ENCODE measurements around the gene FLNB.
A peak's percentile ranks its signal among the peaks of the same experiment; 100 is the strongest.

Gene FLNB

GRCh38 chr3:58130591-58130990, 122.4 kb downstream of the FLNB start:
- no peaks in the 10 kb centered on the region for H3K4me1 ChIP-seq (ENCODE audit: control insufficient read depth in 2 of 2, insufficient read depth in 1 of 2, low read depth in 1 of 2, low read length in 2 of 2)
- no peak overlapping the region for H3K18ac ChIP-seq (ENCODE audit: low read length)
- no peak overlapping the region for H4K91ac ChIP-seq (ENCODE audit: low read depth, low read length, poor library complexity)
- H2BK12ac ChIP-seq (ENCODE audit: low read length) = no peak overlapping the region
- no peaks in the 10 kb centered on the region for H3K27me3 ChIP-seq (ENCODE audit: control insufficient read depth in 3 of 3, insufficient read depth in 3 of 3, low read depth in 1 of 3, low read length in 3 of 3)
- no peak for DNase-seq (ENCODE audit: low spot score)
- H3K9me3 ChIP-seq (replicated peaks in 1 of 2; ENCODE audit: control insufficient read depth in 2 of 2, insufficient read depth in 1 of 2, low read depth in 1 of 2, low read length in 2 of 2) = peaks cover 0 to 6% of the 10 kb centered on the region in 2 donors
- no peak overlapping the region for H3K4me3 ChIP-seq (ENCODE audit: low read length in 2 of 2)
- WGBS, 2 donors (ENCODE audit: extremely low coverage in 2 of 2, insufficient read length in 2 of 2, insufficient replicate concordance in 1 of 2) = no CpG with 5 or more reads among the region's 11 CpGs
- H2BK5ac ChIP-seq (ENCODE audit: low read length) = no peak overlapping the region
- no peak overlapping the region for H2BK15ac ChIP-seq (ENCODE audit: low read length)
- H3K4ac ChIP-seq (ENCODE audit: low read length) = no peak overlapping the region
- H3K27ac ChIP-seq (replicated peaks; ENCODE audit: low read length) = no peak overlapping the region
- no peak overlapping the region for H2BK120ac ChIP-seq (ENCODE audit: low read depth, low read length)
- no peak overlapping the region for H3K23ac ChIP-seq (ENCODE audit: low read depth, low read length, poor library complexity)
- H3K36me3 ChIP-seq (replicated peaks in 1 of 2; ENCODE audit: control insufficient read depth in 2 of 2, insufficient read depth in 2 of 2, low read length in 2 of 2) = peaks cover 23 to 50% of the 10 kb centered on the region in 2 donors
- H3K9ac ChIP-seq (ENCODE audit: low read depth, low read length, poor library complexity) = no peak overlapping the region
- no peak overlapping the region for H2AFZ ChIP-seq (ENCODE audit: low read length)
- H4K8ac ChIP-seq (ENCODE audit: low read depth, low read length) = no peak overlapping the region
- H2AK5ac ChIP-seq (ENCODE audit: low read depth, low read length) = no peak overlapping the region
- no peak overlapping the region for H3K14ac ChIP-seq (ENCODE audit: low read length)
- no peaks in the 10 kb centered on the region for H3K79me1 ChIP-seq (ENCODE audit: low read depth, low read length)
- no peak overlapping the region for H3K4me2 ChIP-seq (ENCODE audit: insufficient read depth, low read length, poor library complexity, severe bottlenecking)

GRCh38 chr3:58131101-58131825, 123.0 kb downstream of the FLNB start:
- Histone ChIP-seq H4K8ac (ENCODE audit: low read depth, low read length) (no peak overlapping the region), H3K9me3 (replicated peaks in 1 of 2; ENCODE audit: control insufficient read depth in 2 of 2, insufficient read depth in 1 of 2, low read depth in 1 of 2, low read length in 2 of 2) (peaks cover 0 to 3% of the 10 kb centered on the region in 2 donors), H3K4me3 (ENCODE audit: low read length in 2 of 2) (no peak overlapping the region), H3K4ac (ENCODE audit: low read length) (no peak overlapping the region), H3K4me1 (ENCODE audit: control insufficient read depth in 2 of 2, insufficient read depth in 1 of 2, low read depth in 1 of 2, low read length in 2 of 2) (no peaks in the 10 kb centered on the region), H4K91ac (ENCODE audit: low read depth, low read length, poor library complexity) (no peak overlapping the region), H3K79me1 (ENCODE audit: low read depth, low read length) (no peaks in the 10 kb centered on the region), H2AFZ (ENCODE audit: low read length) (no peak overlapping the region), H2BK15ac (ENCODE audit: low read length) (no peak overlapping the region), H3K27me3 (ENCODE audit: control insufficient read depth in 3 of 3, insufficient read depth in 3 of 3, low read depth in 1 of 3, low read length in 3 of 3) (no peaks in the 10 kb centered on the region), H2AK5ac (ENCODE audit: low read depth, low read length) (no peak overlapping the region), H3K23ac (ENCODE audit: low read depth, low read length, poor library complexity) (no peak overlapping the region), H2BK5ac (ENCODE audit: low read length) (no peak overlapping the region), H2BK120ac (ENCODE audit: low read depth, low read length) (no peak overlapping the region), H3K18ac (ENCODE audit: low read length) (no peak overlapping the region), H3K4me2 (ENCODE audit: insufficient read depth, low read length, poor library complexity, severe bottlenecking) (no peak overlapping the region), H3K9ac (ENCODE audit: low read depth, low read length, poor library complexity) (no peak overlapping the region), H3K36me3 (replicated peaks in 1 of 2; ENCODE audit: control insufficient read depth in 2 of 2, insufficient read depth in 2 of 2, low read length in 2 of 2) (peaks cover 23 to 50% of the 10 kb centered on the region in 2 donors), H3K14ac (ENCODE audit: low read length) (no peak overlapping the region), H3K27ac (replicated peaks; ENCODE audit: low read length) (no peak overlapping the region), H2BK12ac (ENCODE audit: low read length) (no peak overlapping the region)
- no peak for DNase-seq (ENCODE audit: low spot score)
- WGBS, 2 donors (ENCODE audit: extremely low coverage in 2 of 2, insufficient read length in 2 of 2, insufficient replicate concordance in 1 of 2) = no CpG with 5 or more reads among the region's 6 CpGs

GRCh38 chr3:58132850-58133249, 124.6 kb downstream of the FLNB start:
- H3K4me3 ChIP-seq (ENCODE audit: low read length in 2 of 2) = peak overlapping the region in 1 of 2 donors; percentile 29
- no peak overlapping the region for H4K8ac ChIP-seq (ENCODE audit: low read depth, low read length)
- H2BK12ac ChIP-seq (ENCODE audit: low read length) = no peak overlapping the region
- H2BK15ac ChIP-seq (ENCODE audit: low read length) = no peak overlapping the region
- WGBS, 2 donors (ENCODE audit: extremely low coverage in 2 of 2, insufficient read length in 2 of 2, insufficient replicate concordance in 1 of 2) = 100% methylated on average over 1 of the region's 4 CpGs; no CpG with 5 or more reads in 1 of the 2 donors
- H2BK120ac ChIP-seq (ENCODE audit: low read depth, low read length) = no peak overlapping the region
- peaks cover 23 to 57% of the 10 kb centered on the region in 2 donors for H3K36me3 ChIP-seq (replicated peaks in 1 of 2; ENCODE audit: control insufficient read depth in 2 of 2, insufficient read depth in 2 of 2, low read length in 2 of 2)
- no peak overlapping the region for H3K4ac ChIP-seq (ENCODE audit: low read length)
- no peaks in the 10 kb centered on the region for H3K79me1 ChIP-seq (ENCODE audit: low read depth, low read length)
- H3K4me1 ChIP-seq (ENCODE audit: control insufficient read depth in 2 of 2, insufficient read depth in 1 of 2, low read depth in 1 of 2, low read length in 2 of 2) = no peaks in the 10 kb centered on the region
- H3K23ac ChIP-seq (ENCODE audit: low read depth, low read length, poor library complexity) = no peak overlapping the region
- H3K27me3 ChIP-seq (ENCODE audit: control insufficient read depth in 3 of 3, insufficient read depth in 3 of 3, low read depth in 1 of 3, low read length in 3 of 3) = no peaks in the 10 kb centered on the region
- no peak overlapping the region for H2AFZ ChIP-seq (ENCODE audit: low read length)
- peaks cover 0 to 3% of the 10 kb centered on the region in 2 donors for H3K9me3 ChIP-seq (replicated peaks in 1 of 2; ENCODE audit: control insufficient read depth in 2 of 2, insufficient read depth in 1 of 2, low read depth in 1 of 2, low read length in 2 of 2)
- no peak for DNase-seq (ENCODE audit: low spot score)
- no peak overlapping the region for H2AK5ac ChIP-seq (ENCODE audit: low read depth, low read length)
- no peak overlapping the region for H4K91ac ChIP-seq (ENCODE audit: low read depth, low read length, poor library complexity)
- no peak overlapping the region for H3K9ac ChIP-seq (ENCODE audit: low read depth, low read length, poor library complexity)
- no peak overlapping the region for H3K14ac ChIP-seq (ENCODE audit: low read length)
- H3K18ac ChIP-seq (ENCODE audit: low read length) = no peak overlapping the region
- H3K27ac ChIP-seq (replicated peaks; ENCODE audit: low read length) = no peak overlapping the region
- H3K4me2 ChIP-seq (ENCODE audit: insufficient read depth, low read length, poor library complexity, severe bottlenecking) = no peak overlapping the region
- H2BK5ac ChIP-seq (ENCODE audit: low read length) = no peak overlapping the region

GRCh38 chr3:58134468-58134867, 126.2 kb downstream of the FLNB start:
- Histone ChIP-seq H3K4ac (ENCODE audit: low read length) (no peak overlapping the region), H3K79me1 (ENCODE audit: low read depth, low read length) (no peaks in the 10 kb centered on the region), H3K14ac (ENCODE audit: low read length) (no peak overlapping the region), H2BK15ac (ENCODE audit: low read length) (no peak overlapping the region), H2BK120ac (ENCODE audit: low read depth, low read length) (no peak overlapping the region), H3K27me3 (ENCODE audit: control insufficient read depth in 3 of 3, insufficient read depth in 3 of 3, low read depth in 1 of 3, low read length in 3 of 3) (no peaks in the 10 kb centered on the region), H4K91ac (ENCODE audit: low read depth, low read length, poor library complexity) (no peak overlapping the region), H3K36me3 (replicated peaks in 1 of 2; ENCODE audit: control insufficient read depth in 2 of 2, insufficient read depth in 2 of 2, low read length in 2 of 2) (peaks cover 26 to 62% of the 10 kb centered on the region in 2 donors), H2AFZ (ENCODE audit: low read length) (no peak overlapping the region), H3K18ac (ENCODE audit: low read length) (no peak overlapping the region), H4K8ac (ENCODE audit: low read depth, low read length) (no peak overlapping the region), H3K9ac (ENCODE audit: low read depth, low read length, poor library complexity) (no peak overlapping the region), H3K4me1 (ENCODE audit: control insufficient read depth in 2 of 2, insufficient read depth in 1 of 2, low read depth in 1 of 2, low read length in 2 of 2) (no peaks in the 10 kb centered on the region), H2AK5ac (ENCODE audit: low read depth, low read length) (no peak overlapping the region), H2BK5ac (ENCODE audit: low read length) (no peak overlapping the region), H3K27ac (replicated peaks; ENCODE audit: low read length) (no peak overlapping the region), H3K4me3 (ENCODE audit: low read length in 2 of 2) (peak overlapping the region in 1 of 2 donors; percentile 26), H3K4me2 (ENCODE audit: insufficient read depth, low read length, poor library complexity, severe bottlenecking) (no peak overlapping the region), H2BK12ac (ENCODE audit: low read length) (no peak overlapping the region), H3K9me3 (replicated peaks in 1 of 2; ENCODE audit: control insufficient read depth in 2 of 2, insufficient read depth in 1 of 2, low read depth in 1 of 2, low read length in 2 of 2) (no peaks in the 10 kb centered on the region), H3K23ac (ENCODE audit: low read depth, low read length, poor library complexity) (no peak overlapping the region)
- WGBS, 2 donors (ENCODE audit: extremely low coverage in 2 of 2, insufficient read length in 2 of 2, insufficient replicate concordance in 1 of 2) = no CpG with 5 or more reads among the region's 5 CpGs
- DNase-seq (ENCODE audit: low spot score) = no peak

Data from neuronal stem cell (in vitro differentiated cells).